HG03175 (cell line): ENCODE data around the gene TP73.
"Not testable (repeated sequence)": the region's sequence is repeated elsewhere in the genome, so short reads cannot be mapped to it uniquely, and the experiment has no call there.

Experiments
- ATAC-seq: cut with Tn5 transposase; IDR thresholded peaks from one replicate; pipeline ENCODE4 v1.9.1; 2021; ENCODE audit warnings: mild to moderate bottlenecking, moderate library complexity; ENCODE audit not compliant: unreplicated experiment

Gene TP73

DNA sequence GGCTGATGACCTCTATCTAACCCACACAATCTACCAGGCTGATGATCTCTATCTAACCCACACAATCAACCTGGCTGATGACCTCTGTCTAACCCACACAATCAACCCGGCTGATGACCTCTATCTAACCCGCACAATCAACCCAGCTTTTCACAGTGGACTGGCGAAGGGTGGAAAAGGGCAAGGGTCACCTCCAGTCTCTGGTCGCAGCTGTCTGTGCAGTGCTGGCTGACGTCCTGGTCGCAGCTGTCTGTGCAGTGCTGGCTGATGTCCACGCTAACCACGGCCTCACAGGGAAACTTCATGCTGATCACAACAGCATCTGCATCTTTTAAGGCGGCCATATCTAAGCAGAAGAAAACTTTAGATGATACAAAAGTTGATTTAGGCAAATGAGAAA is 87.7 kb downstream of the TP73 start:
- ATAC-seq, result no peak

DNA sequence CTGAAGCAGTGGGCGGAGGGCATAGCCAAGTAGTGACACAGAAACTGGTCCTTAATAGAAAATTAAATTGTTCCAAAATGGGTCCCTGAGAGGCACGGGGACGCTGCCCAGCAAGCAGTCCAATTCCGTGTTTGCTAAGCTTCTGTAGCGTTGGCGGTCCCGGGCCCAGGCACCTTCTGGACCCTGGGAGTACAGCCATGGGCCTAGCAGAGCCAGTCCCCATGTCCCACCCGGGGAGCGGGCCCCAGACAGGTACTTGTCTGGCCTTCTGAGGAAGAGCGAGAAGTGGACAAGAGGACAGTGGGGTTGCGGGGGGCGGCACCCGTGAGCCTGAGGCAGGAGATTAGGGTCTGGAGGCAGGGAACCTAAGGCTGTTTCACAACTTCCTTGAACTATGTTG is 88.4 kb downstream of the TP73 start:
- ATAC-seq, result no peak

DNA sequence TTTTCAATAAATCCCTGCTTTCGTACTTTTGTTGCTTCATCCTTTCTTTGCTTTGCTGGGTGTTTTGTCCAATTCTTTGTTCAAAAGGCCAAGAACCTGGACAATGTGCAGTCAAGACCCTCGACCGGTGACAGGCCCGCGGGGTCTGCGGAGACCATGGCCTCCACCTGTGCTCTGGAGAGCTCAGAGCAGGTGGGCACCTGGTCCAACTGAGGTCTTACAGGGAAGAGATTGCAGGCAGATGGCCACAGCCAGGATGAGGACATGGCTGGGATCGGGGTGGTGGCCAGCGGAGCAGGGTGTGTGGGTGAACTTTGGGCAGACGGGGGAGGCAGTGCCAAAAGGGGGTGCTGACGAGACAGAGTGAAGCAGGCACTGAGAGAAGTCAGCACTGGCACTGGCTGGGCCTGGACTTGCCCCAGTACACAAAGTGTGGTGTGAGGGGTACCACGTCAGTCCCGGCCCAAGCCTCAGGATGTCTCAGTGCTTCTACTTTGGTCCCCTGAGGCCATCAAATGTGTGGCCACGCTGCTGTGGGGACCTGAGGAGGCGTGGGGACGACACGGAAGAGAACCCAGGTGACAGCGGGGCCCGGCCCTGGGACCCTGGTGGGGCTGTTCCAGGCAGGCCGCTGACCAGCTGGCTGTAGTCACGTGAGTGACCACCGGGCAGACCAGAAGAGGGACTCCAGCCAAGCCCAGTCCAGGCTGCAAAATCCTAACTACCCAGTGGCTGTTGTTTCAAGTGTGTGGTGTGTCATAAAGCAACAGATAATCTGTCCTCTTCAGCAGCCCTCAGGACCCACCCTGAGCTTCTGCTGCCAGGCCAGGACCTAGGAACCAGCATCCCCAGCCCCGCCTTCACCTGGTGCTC is 89.5 kb downstream of the TP73 start:
- ATAC-seq, result no peak

DNA sequence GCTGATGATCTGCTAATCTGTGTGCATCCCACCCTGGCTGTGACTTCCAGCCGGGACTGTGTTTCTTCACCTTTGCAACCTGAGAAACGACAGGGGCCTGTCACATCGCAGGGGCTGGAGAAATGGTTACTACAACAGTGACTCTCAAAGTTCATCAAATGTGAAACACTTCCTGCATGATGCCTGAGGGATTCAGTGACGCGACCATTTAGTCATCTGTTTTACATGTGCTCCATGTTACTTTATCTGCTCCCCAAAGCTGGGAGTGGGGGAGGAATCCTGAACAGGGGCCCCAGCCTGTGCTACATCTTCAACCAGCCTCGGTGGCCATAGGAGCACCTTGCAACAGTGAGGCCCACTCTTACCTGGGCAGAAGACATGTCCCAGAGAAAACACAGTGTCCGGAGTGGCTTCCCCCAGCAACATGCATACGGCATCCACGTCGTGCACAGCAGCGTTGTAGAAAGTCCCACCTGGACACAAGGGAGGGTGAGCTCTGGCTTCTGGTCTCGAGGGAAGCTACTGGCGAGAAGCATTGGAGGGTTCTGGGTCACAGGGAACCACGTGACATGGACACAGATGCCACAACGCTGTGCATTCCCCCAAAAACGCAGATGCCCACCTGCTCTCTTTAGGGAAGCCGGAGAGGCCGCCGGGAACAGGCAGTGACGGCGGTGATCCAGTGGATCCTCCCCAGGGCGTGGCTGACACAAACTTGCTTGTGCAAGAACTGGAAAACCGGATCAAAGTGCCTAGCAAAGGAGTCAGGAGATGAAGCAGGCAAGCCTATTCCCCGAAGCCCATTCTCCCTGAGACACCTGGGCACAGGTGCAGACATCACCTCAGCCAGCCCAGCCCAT is 90.4 kb downstream of the TP73 start:
- no peak for ATAC-seq

DNA sequence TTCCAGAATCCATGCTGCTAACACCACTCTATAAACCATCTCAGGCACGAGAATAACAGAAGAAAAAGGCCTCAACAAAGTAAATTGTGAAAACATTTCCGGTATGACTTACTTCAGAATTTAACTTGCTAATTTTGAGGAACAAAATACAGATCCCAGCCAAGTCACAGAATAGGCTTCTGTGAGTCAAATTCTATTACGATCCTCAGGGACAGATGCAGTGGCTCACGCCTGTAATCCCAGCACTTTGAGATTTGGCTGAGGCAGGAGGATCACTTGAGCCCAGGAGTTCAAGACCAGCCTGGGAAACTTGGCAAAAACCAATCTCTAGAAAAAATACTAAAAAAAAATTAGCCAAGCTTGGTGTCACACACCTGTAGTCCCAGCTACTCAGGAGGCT is 91.1 kb downstream of the TP73 start:
- no peak for ATAC-seq

DNA sequence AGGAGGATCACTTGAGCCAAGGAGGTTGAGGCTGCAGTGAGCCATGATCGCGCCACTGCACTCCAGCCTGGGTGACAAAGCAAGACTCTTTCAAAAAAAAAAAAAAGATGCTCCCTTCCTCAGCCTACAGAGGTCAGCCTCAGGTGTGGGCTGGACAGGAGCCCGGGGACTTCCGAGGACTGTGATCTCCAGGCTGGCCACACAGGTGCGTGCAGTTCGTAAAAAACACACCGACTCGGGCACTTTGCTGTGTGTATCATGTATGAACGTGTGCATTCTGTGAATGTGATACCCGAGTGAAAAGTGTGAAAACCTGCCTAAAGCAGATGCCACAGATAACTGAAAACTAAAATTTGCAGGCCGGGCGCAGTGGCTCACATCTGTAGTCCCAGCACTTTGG is 91.5 kb downstream of the TP73 start:
- no peak for ATAC-seq

DNA sequence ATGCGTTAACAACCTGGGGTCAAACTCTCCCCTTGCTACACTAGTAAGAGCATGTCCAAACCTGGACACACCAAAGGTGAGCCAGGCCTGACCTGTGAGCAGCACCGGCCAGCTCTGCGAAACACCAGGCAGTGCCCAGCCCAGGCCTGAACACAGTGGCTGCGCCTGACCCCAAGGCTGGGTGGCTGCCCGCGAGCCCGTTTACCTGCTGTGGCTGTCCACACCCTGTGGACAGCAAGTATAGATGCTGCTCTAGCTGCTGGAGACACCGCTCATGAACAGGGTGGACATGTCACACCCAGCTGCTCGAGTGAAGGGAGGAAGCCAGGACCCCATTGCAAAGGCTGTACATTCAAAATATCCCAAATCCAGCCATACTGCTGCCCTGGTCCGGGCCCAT is 92.3 kb downstream of the TP73 start:
- no peak for ATAC-seq

DNA sequence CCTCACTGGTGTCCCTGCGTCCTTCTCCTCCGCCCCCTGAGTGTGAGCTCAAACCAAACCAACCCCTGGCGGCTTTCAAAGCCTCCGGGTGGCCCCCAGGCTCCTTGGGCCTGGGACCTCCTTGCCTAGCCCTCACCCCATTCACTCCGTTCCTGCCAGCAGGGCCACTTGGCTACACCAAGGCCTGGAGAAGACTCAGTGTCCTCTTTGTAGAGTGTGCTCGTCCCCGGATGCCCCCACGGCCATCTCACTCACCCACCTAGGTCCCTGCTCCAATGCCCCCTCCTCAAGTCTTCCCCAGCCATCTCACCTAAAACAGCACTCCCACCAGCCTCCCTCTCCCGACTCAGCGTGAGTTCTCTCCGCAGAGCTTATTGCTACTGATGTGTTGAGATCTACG is 92.8 kb downstream of the TP73 start:
- no peak for ATAC-seq

DNA sequence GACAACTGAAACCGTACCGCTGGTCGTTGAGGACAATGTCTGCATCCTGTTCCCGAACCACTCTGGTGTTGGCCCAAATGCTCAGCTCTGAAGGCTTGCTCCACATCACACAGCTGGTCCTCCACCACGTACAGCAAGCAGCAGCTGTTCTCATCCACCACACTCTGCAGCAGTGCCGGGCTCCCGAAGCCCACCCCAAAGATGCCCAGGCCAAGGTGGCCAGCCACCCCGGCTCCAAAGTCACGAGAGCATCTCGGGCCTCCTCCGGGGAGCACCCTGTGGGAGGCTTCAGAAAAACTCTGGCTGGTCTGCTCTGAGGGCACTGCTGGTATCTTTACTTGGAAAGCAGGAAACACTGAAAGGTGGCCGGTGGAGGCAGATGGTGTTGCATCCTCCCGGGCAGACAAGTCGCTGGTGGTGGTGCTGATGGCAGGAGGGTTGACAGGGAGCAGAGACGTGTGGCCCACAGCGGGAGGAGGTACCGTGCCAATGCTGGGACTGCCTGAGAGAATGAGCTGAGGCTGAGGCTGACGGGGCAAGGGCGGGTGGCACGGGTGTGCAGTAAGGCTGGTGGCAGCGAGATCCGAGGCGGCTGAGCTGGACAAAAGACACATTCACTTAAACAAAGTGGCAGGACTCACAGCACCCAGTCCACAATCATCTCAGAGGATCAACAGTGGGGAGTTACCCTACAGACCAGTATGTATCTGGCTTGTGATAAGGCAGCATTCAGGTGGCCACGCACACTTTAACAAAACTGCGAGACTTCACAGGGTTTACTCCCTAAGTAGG is 93.5 kb downstream of the TP73 start:
- no peak for ATAC-seq

DNA sequence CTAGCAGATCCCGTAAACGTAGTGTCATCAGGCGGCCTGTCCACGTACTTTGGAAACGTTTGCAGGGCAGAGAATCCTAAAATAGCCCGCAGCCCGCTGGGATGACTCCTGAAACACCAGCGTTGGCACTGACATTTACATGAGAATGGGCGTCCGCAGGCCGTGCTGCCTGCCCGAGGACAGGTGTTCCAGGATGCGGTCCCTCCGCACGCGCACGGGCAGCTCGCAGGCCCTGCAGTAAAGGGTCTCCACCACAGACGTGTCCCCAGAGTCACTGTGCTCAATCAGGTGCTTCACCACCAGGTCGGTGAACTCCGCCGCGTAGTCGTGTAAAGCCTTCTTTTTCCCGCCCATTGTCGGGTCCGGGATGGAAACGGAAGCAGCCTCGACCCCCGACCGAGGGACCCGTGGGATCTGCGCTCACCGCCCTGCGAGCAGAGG is 94.1 kb downstream of the TP73 start:
- no peak for ATAC-seq

DNA sequence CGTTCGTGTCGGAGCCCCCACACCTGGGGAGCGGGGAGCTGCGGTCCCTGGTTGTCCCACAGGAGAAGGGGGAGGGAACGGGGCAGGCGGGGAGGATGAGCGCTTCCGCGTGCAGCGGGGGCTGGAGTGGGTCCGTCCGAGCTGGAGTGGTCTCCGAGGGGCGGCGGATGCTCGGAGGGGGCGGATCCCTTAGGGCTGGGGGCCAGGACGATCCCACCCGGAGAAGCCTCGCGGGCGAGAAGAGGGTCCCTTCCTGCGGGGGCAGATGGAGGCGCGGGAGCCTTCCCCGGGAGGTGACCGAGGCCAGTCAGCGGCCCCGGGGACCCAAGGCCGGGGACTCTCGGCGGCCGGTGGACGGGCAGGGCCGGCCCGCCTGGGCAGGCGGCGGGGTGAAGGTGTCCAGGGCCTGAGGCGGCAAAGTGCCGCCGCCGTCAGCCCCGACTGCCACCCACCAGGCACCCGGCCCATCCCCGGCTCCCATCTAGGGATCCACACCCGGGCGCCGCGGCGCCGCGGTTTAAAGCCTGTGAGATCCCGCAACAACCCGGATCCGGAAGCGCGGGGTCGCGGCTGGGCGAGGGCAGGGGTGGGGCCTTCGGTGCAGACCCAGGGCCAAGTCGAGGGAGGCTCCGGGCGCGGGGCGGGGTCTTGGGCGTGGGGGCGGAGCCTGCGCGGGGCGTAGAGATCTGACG is 94.7 kb downstream of the TP73 start:
- ATAC-seq, result peak; percentile 78

DNA sequence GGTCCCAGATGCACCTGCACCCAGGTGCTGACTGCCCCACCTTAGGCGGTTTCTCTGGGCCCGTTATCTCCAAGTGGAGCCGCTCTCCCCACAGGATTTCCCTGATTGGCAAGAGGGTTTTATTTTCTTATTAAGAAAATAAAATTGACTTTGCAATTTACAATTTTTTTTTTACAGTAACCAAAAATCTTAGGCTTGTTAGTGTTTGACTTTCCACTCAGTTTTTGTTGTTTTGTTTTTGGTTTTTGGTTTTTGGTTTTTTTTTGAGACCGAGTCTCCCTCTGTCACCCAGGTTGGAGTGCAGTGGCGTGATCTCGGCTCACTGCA is 95.2 kb downstream of the TP73 start:
- no peak for ATAC-seq

DNA sequence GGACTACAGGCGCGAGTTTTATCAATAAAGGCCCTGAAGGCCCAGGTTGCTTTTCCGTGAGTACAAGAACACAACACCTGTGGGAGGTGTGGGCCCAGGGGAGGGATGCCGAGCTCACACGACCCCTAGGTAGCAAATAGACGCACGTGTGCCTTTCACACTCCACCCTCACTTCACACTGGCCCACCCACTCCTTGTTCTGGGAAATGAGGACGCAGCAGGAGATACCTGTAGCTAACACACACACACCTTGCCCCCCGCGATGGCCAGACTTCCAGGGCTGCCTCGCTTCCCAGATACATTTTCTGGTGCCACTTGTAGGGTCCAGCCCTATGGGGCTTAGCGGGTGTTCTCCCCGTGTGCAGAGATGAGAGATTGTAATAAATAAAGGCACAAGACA is 95.6 kb downstream of the TP73 start:
- ATAC-seq, result no peak

DNA sequence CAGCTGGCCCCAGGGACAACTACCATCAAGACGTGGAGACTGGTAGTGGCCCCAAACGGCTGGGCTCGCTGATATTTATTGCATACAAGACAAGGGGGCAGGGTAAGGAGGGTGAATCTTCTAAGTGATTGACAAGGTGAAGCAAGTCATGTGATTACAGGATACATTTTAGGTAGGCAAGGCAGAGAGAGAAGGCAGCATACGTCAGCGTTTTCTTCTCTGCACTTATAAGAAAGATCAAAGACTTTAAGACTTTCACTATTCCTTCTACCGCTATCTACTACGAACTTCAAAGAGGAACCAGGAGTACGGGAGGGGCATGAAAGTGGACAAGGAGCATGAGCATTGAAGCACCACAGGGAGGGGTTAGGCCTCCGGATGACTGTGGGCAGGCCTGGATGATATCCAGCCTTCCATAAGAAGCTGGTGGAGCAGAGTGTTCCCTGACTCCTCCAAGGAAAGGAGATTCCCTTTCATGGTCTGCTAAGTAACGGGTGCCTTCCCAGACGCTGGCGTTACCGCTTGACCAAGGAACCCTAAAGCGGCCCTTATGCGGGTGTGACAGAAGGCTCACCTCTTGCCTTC is 96.1 kb downstream of the TP73 start:
- not testable (repeated sequence) for ATAC-seq

DNA sequence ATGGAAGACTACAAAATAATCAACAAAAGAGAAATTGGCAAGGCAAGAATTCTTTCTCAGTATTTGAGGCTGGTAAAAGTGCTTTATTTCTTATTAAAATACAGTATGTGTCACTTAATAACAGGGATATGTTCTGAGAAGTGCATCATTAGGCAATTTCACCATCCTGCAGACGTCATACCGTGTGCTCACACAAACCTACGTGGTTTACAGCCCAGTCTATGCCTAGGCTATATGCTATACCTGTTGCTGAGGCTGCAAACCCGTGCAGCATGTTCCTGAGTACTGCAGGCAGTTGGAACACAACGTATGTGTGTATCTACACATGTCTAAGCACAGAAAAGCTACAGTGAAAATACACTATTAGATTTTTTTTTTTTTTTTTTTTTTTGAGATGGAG is 97.2 kb downstream of the TP73 start:
- no peak for ATAC-seq

DNA sequence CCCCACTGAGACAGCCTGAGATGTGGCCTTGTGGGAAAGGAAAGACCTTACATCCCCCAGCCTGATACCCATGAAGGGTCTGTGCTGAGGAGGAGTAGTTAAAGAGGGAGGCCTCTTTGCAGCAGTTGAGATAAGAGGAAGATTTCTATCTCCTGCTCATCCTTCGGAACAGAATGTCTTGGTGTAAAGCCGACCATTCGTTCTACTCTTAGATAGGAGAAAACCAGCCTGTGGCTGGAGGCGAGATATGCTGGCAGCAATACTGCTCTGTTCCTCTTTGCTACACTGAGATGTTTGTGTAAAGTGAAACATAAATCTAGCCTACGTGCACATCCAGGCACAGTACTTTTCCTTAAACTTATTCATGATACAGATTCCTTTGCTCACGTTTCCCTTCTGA is 98.4 kb downstream of the TP73 start:
- ATAC-seq, result no peak

DNA sequence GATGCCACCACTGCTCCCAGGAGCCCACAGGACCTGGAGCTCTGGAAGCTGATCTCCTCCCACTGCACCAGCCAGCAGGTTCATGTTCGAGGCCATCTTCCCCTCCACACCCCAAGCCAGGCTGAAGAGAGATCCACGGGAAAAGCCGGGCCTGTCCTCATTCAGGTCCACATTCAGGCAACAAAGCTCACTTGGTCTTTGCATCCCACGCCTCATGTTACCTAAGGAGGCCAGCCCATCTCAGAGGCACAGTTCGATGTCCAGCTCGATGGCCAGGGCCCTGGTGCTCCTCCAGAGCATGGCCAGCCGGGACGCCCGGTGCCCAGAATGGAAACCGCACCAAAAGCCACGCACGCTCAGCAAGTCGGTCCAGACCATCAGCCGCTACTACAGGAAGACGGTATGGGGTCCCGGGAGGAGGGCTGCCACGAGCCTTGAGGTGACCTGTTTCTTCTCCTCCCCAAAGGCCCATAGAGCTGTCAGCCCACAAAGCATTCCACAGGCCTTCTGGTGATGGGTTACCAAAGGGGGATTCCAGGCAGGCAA is 100.2 kb downstream of the TP73 start, which contains the start of gene CCDC27:
TSS of gene CCDC27 (plus strand) at position 51 of the 546 bp plus-strand sequence. CDS start at position 83, 32 bp downstream.
- ATAC-seq, result no peak

DNA sequence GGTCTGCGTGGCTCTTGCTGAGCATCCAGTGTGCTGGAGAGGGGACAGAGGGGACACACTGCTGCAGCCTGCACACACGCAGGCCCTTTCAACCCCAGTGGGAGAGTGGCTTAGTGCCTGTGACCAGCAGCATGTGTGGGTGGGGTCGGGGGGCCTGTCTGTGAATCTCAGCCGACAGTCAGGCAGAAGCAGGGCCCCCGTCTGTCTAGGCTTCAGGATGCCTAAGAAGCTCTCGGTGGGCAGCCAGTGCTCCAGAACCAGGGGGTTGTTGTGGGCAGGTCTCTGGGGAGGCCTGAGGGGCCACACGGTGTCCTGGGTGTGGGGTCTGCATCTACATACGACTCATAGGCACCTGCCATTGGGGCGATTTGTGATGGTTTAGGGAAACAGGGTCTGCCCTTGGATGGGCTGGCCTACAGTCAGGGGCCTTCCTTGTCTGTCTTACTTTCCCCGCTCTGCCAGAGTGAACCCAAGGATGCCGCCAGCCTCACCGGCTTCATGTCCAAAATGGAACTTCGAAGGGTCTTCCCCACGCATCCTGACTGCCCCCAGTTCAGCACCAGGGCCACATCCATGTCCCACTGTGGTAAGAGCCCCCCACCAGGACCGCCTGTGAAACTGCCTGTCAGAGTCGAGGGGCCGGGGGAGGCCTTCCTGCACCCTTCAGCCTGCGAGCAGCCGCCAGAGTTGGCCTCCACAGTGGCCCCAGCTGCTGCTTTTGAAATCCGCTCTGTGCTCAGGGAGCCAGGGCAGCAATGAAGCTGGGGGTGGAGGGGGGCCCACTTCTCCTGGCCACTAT is 101.5 kb downstream of the TP73 start:
- no peak for ATAC-seq

DNA sequence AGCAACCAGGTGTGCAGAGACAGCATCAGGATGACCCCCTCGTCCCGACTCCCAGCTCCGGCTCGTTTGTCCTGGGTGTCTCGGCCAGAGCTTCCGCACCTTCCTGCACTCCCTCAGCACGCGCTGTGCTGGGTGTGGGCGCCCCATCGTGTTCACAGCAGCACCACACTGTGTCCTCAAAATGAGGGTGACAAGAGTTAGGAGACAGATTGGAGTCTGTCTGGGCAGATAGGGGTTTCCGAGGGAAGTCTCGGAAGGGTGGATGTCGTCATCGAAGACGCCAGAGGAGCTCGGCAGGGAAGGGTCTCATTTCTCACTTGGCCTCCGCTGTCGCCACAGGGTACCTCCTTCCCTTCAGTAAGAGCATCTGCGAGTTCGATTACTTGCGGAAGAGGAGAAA is 104.1 kb downstream of the TP73 start:
- ATAC-seq, result no peak
